Lung (tissue), 12 donors: Measurements from ENCODE around the gene THEM5. TPM values are rescaled to one million over a fixed set of nuclear protein-coding genes. Genes with fewer than 3 reads are reported as not detected.
A peak's percentile ranks its signal among the peaks of the same experiment; 100 is the strongest.

Experiments used
- ATAC-seq: fragments of 200-7000 bp; cut with Tn5 transposase; one replicate; pipeline ENCODE4 v1.9.1; 2020; ENCODE audit warnings: moderate number of reproducible peaks; ENCODE audit not compliant: insufficient read depth, low FRiP score
- DNase-seq, 3 donors: peaks; one replicate each; pipeline ENCODE4 v3.0.0-alpha.2; 2013 to 2017
- H3K27ac ChIP-seq, 2 donors: one replicate each; pipeline ENCODE4 v1.5.1; 2013; ENCODE audit warnings: mild to moderate bottlenecking in 2 of 2, moderate library complexity in 2 of 2, control low read depth in 1 of 2, inconsistent platforms in 1 of 2, low read depth in 1 of 2, low read length in 1 of 2
- H3K27me3 ChIP-seq, 3 donors: one replicate each; pipeline ENCODE4 v1.5.1; 2013; ENCODE audit warnings: low read length in 2 of 3; ENCODE audit not compliant: control insufficient read depth in 3 of 3, insufficient read depth in 3 of 3
- H3K36me3 ChIP-seq, 4 donors: one replicate each; pipeline ENCODE4 v1.5.1; 2013; ENCODE audit warnings: low read length in 4 of 4, mild to moderate bottlenecking in 1 of 4, moderate library complexity in 1 of 4; ENCODE audit not compliant: control insufficient read depth in 4 of 4, insufficient read depth in 4 of 4
- H3K4me1 ChIP-seq, 5 donors: one replicate each; pipeline ENCODE4 v1.5.1; 2013; ENCODE audit warnings: low read length in 5 of 5, mild to moderate bottlenecking in 2 of 5, moderate library complexity in 1 of 5; ENCODE audit not compliant: control insufficient read depth in 5 of 5, insufficient read depth in 5 of 5
- H3K4me3 ChIP-seq: one replicate; pipeline ENCODE4 v1.5.1; 2013; ENCODE audit warnings: mild to moderate bottlenecking, control low read depth, moderate library complexity
- H3K9ac ChIP-seq, 2 donors: one replicate each; pipeline ENCODE4 v1.5.1; 2013; ENCODE audit warnings: low read length in 2 of 2, control low read depth in 1 of 2; ENCODE audit not compliant: insufficient read depth in 1 of 2
- H3K9me3 ChIP-seq, 4 donors: one replicate each; pipeline ENCODE4 v1.5.1; 2013; ENCODE audit warnings: low read length in 3 of 4, mild to moderate bottlenecking in 1 of 4, moderate library complexity in 1 of 4; ENCODE audit not compliant: control insufficient read depth in 4 of 4, insufficient read depth in 3 of 4
- CTCF ChIP-seq: IDR thresholded peaks from 2 replicates; pipeline ENCODE4 v1.5.1; 2012; ENCODE audit warnings: mild to moderate bottlenecking; ENCODE audit errors: control extremely low read depth, extremely low read depth
- WGBS, 2 donors: extraction: QIAGEN DNeasy Blood & Tissue Kit; methylation state at CpG; one replicate each; pipeline ENCODE4 v1.1.7; 2013; 5-methylcytosine and 5-hydroxymethylcytosine counted together
- polyA plus RNA-seq, 2 donors: library from polyadenylated mRNA; stranded (reverse); fragments of 200-250 nt; gene quantifications; one replicate each; pipeline ENCODE4 v1.2.1, GENCODE V29; 2013
- total RNA-seq, 2 donors: library from RNA; depleted of rRNA in 1 of 2; stranded (reverse); fragments of >200 nt in 1 of 2; gene quantifications; one replicate each; pipeline ENCODE4 v1.2.1, GENCODE V29; 2014 to 2021
- donor health status: control.
- donor health status: control.
- donor health status: Bipolar disorder and iron deficiency.
- donor health status: healthy.
- donor health status: DM: yes; HTN: yes; CAD: no.

THEM5 gene
- total and polyA plus RNA-seq, 4 donors, result not detected

DNA sequence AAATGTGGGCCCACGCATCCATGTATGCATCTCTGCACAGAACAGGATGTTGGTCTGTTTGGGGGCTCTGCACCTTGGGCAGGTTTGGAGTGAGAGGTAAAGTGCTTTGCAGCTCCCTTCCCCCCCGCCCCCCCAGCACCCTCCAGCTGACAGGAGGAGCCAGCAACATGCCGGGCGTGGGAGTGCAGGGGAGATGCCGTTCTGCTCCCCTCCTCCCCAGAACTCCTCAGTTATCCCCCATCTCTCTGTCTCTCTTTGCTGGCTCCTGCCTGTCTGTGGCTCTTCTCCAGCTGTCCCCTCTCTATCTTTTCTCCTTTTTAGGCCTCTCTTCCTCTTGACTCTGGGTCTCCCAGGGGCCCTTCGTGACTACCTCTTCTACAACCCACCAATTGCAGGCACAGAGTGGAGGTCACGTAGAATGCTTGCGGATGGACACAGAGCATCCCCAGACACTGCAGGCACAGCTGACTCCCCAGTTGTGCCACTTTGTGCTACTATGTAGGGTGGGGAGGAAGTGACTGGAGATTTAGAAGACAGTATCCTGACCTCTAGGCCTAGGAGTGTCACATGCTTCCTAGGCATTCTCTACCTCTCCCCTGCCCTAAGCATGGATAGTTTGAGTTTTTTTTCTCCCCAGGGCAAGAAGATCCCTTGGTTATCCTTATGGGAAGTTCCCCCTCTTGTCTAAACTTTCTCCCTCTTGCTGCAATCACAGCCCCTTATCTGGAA is 20.2 kb downstream of the THEM5 start:
- Histone ChIP-seq H3K27me3 (peaks cover 0 to 16% (median 15%) of the 10 kb centered on the region in 3 donors), H3K36me3 (no peaks in the 10 kb centered on the region), H3K9ac (no peak overlapping the region), H3K4me1 (peaks cover 0 to 30% (median 19%) of the 10 kb centered on the region in 5 donors), H3K4me3 (no peak overlapping the region), H3K27ac (no peak overlapping the region), H3K9me3 (no peaks in the 10 kb centered on the region)
- TF ChIP-seq CTCF, result no peak
- 85 to 91% methylated on average over 7 to 8 of the region's 8 CpGs for WGBS, 2 donors
- ATAC-seq (no peak), DNase-seq (no peak)

- no peak overlapping the region for H3K9ac ChIP-seq
- peaks cover 0 to 27% (median 17%) of the 10 kb centered on the region in 5 donors for H3K4me1 ChIP-seq
- H3K4me3 ChIP-seq, result no peak overlapping the region
- ATAC-seq, result peak; percentile 10
- DNase-seq, result peak; percentile 60 to 86 (median 63)
- no peaks in the 10 kb centered on the region for H3K36me3 ChIP-seq
- TF ChIP-seq CTCF, result no peak
- H3K27ac ChIP-seq, result peak overlapping the region in 1 of 2 donors; percentile 44
- 51 to 62% methylated on average over 10 of the region's 10 CpGs for WGBS, 2 donors
- H3K9me3 ChIP-seq, result no peaks in the 10 kb centered on the region
- peaks cover 0 to 12% (median 11%) of the 10 kb centered on the region in 3 donors for H3K27me3 ChIP-seq
These were observed 21.1 kb downstream of the THEM5 start for GRCh38 chr1:151832318-151832980.

DNA sequence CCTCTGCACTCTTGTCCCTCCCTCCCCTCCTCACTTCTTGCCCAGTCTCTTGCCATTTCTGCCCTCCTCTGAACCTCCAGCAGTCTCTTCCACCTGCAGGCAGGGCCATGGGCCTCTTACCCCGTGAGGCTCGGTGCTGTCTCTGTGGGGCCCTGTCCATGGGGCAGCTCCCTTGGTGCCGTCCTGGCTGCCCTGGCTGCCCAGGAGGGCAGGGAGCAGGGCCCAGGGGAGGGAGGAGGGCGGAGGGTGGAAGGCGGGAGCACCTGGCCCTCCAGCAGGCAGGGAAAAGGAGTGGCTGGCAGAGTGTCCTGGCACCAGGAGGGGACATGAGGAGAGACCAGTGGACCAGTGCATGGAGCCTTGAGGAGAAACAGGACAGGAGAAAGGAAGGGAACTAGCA is 21.9 kb downstream of the THEM5 start, which contains the start of gene RORC:
RORC (minus strand) TSS at position 198 of the 400 bp plus-strand sequence; CDS start at position 160, 38 bp downstream.
- Histone ChIP-seq H3K9me3 (no peaks in the 10 kb centered on the region), H3K4me1 (peaks cover 0 to 27% (median 12%) of the 10 kb centered on the region in 5 donors), H3K9ac (peak within 1 kb of the TSS in 1 of 2 donors; percentile 32), H3K36me3 (no peaks in the 10 kb centered on the region), H3K4me3 (peak within 1 kb of the TSS; percentile 26), H3K27ac (peak within 1 kb of the TSS; percentile 73 to 81), H3K27me3 (peaks cover 0 to 4% (median 3%) of the 10 kb centered on the region in 3 donors)
- 61 to 71% methylated on average over 5 of the region's 5 CpGs for WGBS, 2 donors
- peak; percentile 45 for ATAC-seq
- no peak for DNase-seq
- TF ChIP-seq CTCF, result no peak
